Neural crest cell (in vitro differentiated cells): ENCODE results near the gene DPH2. TPM values are rescaled to one million over a fixed set of nuclear protein-coding genes. Genes with fewer than 3 reads are reported as not detected.

Experiments used
- DNase-seq: peaks from one replicate; pipeline ENCODE4 v3.0.0; 2021; ENCODE audit warnings: low read depth, mixed read lengths, low spot score
- H3K27ac Mint-ChIP-seq: one replicate; pipeline ENCODE4 v1.8.0; 2021; ENCODE audit warnings: mild to moderate bottlenecking, mixed read lengths; ENCODE audit not compliant: unreplicated experiment
- H3K27me3 Mint-ChIP-seq: 2 replicates; pipeline ENCODE4 v1.8.0; 2021; ENCODE audit warnings: low read depth, mild to moderate bottlenecking, mixed read lengths
- H3K36me3 Mint-ChIP-seq: 2 replicates; pipeline ENCODE4 v1.8.0; 2021; ENCODE audit warnings: low read depth, mild to moderate bottlenecking, mixed read lengths
- H3K4me1 Mint-ChIP-seq: 2 replicates; pipeline ENCODE4 v1.8.0; 2021; ENCODE audit warnings: mixed read lengths
- H3K4me3 Mint-ChIP-seq: one replicate; pipeline ENCODE4 v1.8.0; 2021; ENCODE audit warnings: mild to moderate bottlenecking, mixed read lengths
- H3K9me3 Mint-ChIP-seq: 2 replicates; pipeline ENCODE4 v1.8.0; 2021; ENCODE audit warnings: mixed read lengths
- total RNA-seq: library from RNA; stranded (reverse); gene quantifications from 2 replicates; pipeline ENCODE4 v1.2.1, GENCODE V29; 2021
- TF ChIP-seq, protein P1 (sequence below): fragments of 200-600 bp; sonication (generic); conservative IDR thresholded peaks from 2 replicates; pipeline ENCODE4 v1.5.0; 2021; ENCODE audit warnings: antibody characterized with exemption, mild to moderate bottlenecking

DPH2 gene
- total RNA-seq, 1 donor from 2014 or later, result 34.4 TPM

DNA sequence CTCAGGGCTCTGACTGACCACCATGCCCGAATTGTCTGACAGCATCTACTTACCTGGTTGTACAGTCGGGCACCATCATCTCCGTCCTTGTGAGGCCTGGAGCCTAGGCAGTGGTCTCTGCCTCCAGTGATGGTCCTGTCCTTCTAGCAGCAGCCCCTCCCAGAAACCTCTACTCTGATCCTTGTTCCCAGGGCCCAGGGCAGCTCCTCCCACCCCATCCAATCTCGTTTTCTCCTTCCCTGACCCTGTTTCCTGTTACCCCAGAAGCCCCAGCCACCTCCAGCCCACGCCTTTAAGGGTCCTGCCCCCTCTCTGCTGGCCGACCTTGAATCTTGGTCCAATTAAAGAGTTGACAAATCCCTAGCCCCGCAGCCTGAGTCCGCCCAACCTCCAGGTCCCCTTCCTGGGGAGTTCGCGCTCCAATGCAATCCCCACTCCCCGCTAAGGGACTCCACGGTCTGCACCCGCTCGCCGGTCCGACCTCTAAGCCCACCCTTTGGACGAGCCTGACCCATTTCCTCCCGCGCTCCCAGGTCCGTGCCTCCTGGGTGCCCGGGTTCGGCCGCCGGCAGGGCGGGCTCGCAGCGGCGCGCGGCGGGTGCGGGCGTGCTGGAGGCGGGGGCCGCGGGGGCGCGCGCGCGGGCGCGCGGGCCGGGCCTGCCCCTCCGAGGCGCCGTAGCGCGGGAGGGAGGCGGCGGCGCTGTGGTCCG, 8.9 kb downstream of the DPH2 start, which contains the start of gene B4GALT2:
Gene B4GALT2 (plus strand): TSS at position 660 of the 710 bp plus-strand sequence. CDS start 1,951 bp downstream, outside the sequence.
- H3K27me3 Mint-ChIP-seq, result no peaks in the 10 kb centered on the region
- H3K4me1 Mint-ChIP-seq, result peaks cover 65% of the 10 kb centered on the region
- H3K36me3 Mint-ChIP-seq, result peaks cover 18% of the 10 kb centered on the region
- no peaks in the 10 kb centered on the region for H3K9me3 Mint-ChIP-seq
- DNase-seq, result no peak
- H3K27ac Mint-ChIP-seq, result peak within 1 kb of the TSS; percentile 93
- TF ChIP-seq, protein P1, sequence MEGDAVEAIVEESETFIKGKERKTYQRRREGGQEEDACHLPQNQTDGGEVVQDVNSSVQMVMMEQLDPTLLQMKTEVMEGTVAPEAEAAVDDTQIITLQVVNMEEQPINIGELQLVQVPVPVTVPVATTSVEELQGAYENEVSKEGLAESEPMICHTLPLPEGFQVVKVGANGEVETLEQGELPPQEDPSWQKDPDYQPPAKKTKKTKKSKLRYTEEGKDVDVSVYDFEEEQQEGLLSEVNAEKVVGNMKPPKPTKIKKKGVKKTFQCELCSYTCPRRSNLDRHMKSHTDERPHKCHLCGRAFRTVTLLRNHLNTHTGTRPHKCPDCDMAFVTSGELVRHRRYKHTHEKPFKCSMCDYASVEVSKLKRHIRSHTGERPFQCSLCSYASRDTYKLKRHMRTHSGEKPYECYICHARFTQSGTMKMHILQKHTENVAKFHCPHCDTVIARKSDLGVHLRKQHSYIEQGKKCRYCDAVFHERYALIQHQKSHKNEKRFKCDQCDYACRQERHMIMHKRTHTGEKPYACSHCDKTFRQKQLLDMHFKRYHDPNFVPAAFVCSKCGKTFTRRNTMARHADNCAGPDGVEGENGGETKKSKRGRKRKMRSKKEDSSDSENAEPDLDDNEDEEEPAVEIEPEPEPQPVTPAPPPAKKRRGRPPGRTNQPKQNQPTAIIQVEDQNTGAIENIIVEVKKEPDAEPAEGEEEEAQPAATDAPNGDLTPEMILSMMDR, result no peak
- peak within 1 kb of the TSS; percentile 96 for H3K4me3 Mint-ChIP-seq

DNA sequence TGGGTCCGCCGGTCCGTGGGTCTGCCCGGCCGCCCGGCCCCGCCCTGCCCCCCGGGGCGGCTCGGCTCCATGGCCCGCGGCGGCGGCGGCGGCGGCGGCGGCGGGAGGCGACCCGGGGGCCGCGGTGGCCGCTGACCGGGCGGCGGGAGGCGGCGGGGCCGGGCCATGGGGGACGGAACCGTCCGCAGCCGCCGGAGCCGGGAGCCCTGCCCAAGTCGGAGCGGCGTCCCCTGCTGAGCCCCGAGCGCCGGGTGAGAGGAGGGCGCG, 9.4 kb downstream of the DPH2 start:
- H3K4me3 Mint-ChIP-seq, result no peak overlapping the region
- H3K4me1 Mint-ChIP-seq, result peaks cover 60% of the 10 kb centered on the region
- H3K27me3 Mint-ChIP-seq, result no peaks in the 10 kb centered on the region

DNA sequence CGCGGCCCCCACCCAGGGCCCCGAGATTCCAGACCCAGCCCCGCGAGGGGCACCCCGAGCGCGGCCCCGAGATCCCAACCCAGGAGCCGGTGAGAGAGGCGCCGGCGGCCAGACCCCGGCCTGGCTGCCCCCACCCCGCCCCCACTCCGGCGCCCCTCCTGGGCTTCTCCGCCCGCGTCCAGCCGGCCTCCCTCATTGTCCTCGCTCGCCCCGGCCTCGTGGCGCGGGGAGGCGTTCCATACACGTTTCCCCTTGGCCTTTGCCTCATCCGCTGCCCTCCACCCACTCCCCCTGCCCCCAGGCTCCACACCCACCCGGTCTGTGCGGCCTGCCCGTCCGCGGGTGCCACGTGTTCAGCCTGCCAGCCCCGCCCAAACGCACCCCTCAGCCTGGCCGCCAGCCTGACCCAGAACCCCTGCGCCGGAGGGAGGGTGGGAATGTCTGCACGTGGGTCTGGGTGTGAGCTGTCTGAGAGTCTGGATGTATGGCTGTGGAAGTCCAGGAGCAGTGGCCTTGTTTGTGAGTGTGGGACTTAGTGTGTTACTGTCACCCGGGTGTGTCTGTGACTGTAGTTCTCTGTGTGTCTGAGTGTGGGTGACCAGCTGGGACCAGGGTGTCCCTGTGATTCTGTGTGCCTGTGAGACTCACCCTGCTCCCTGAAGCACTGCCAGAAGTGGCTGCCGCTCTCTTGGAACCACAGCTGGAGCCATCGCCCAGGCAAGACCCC, 9.9 kb downstream of the DPH2 start:
- TF ChIP-seq, protein P1, result no peak
- Mint-ChIP-seq H3K4me1 (peaks cover 55% of the 10 kb centered on the region), H3K4me3 (peak overlapping the region; percentile 96), H3K27ac (peak overlapping the region; percentile 91), H3K36me3 (peaks cover 18% of the 10 kb centered on the region), H3K27me3 (no peaks in the 10 kb centered on the region), H3K9me3 (no peaks in the 10 kb centered on the region)
- peak; percentile 35 for DNase-seq

More for the DNA sequence above, 9.4 kb downstream of the DPH2 start:
- no peak for DNase-seq
- Mint-ChIP-seq H3K9me3 (no peaks in the 10 kb centered on the region), H3K27ac (no peak overlapping the region), H3K36me3 (peaks cover 18% of the 10 kb centered on the region)
- TF ChIP-seq, protein P1, result no peak

DNA sequence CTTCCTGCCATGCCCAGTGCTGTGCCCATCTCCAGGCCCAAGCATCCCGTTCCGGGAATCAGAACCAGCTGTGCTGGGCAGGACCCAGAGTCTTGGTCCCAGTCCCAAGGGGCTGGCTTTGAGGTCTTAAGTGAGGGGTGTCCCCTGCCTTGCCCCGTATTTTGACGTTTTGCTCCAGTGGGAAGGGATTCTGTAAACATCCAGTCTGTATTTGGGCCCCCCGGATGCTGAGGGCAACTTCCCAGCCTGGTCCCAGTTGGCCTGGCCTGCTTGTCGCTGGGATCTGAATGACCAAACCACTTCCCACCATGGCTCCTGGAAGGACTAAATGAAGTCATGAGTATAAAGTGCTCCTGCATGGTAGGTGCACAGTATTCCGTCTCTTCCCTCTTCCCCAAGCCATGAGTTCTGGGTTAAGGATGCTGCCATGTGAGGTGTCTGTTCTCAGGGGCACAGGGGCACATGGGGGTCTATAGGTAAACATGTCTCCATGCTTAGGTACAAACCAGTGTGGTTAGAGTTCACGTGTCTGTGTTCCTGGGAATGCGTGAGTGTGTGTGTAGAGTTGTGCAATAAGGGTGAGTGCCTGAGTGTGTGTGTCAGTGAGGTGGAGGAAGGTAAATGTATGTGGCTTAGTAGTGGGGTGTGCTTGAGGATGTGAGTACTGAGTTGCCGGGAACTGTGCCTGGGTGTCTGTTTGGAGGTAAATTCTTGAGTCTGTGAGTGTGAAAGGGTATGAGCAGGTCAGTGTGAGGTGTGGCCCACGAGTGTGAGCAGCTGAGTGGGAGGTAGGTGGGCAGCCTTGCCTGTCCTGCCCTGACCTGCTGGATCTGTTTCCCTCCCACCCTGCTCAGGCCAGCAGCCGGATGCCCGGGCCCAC, 10.7 kb downstream of the DPH2 start:
- Mint-ChIP-seq H3K27ac (peak overlapping the region; percentile 93), H3K4me1 (peaks cover 54% of the 10 kb centered on the region), H3K27me3 (no peaks in the 10 kb centered on the region), H3K9me3 (no peaks in the 10 kb centered on the region), H3K36me3 (peaks cover 18% of the 10 kb centered on the region), H3K4me3 (peak overlapping the region; percentile 96)
- TF ChIP-seq, protein P1, result no peak
- DNase-seq, result no peak

DNA sequence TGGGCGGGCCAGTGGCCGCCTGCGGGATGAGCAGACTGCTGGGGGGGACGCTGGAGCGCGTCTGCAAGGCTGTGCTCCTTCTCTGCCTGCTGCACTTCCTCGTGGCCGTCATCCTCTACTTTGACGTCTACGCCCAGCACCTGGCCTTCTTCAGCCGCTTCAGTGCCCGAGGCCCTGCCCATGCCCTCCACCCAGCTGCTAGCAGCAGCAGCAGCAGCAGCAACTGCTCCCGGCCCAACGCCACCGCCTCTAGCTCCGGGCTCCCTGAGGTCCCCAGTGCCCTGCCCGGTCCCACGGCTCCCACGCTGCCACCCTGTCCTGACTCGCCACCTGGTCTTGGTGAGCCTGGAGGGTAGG, 11.3 kb downstream of the DPH2 start:
- H3K36me3 Mint-ChIP-seq, result peaks cover 18% of the 10 kb centered on the region
- peaks cover 49% of the 10 kb centered on the region for H3K4me1 Mint-ChIP-seq
- no peaks in the 10 kb centered on the region for H3K9me3 Mint-ChIP-seq
- H3K27ac Mint-ChIP-seq, result no peak overlapping the region
- peak overlapping the region; percentile 70 for H3K4me3 Mint-ChIP-seq
- no peaks in the 10 kb centered on the region for H3K27me3 Mint-ChIP-seq
- no peak for DNase-seq
- TF ChIP-seq, protein P1, result no peak
